GM12865 (cell line): ENCODE results near the gene TEX14.

Source experiments
- DNase-seq: peaks from one replicate; pipeline ENCODE4 v3.0.0; 2010; ENCODE audit warnings: low read depth
- H3K4me3 ChIP-seq: 2 replicates; pipeline ENCODE4 v1.5.1; 2011; ENCODE audit warnings: mild to moderate bottlenecking, low read depth, low read length, control low read depth
- TF ChIP-seq, protein P1 (sequence below): IDR thresholded peaks from 2 replicates; pipeline ENCODE4 v1.5.1; 2011; ENCODE audit warnings: low read length, control low read depth, low read depth, inconsistent platforms; ENCODE audit not compliant: insufficient read depth; ENCODE audit errors: missing control alignments

Gene TEX14

DNA sequence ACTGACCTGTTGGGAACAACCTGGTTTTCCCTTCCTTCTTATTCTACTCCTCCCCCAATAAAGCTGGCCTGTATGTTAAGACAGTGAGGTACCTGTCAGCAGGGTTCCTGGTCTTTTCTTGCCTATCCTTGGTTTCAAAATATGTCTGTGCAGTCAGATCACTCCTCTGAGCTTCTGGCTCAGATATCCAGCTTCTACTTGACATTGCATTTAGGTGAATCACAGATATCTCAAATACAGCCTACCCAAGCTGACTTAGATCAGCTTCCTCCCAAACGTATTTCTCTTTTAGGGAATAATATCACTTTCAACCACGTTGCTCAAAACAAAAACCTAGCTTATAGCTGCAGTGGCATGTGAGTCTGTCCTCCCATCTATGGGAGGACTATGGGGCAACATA is 48.7 kb downstream of the TEX14 start:
- TF ChIP-seq, protein P1, sequence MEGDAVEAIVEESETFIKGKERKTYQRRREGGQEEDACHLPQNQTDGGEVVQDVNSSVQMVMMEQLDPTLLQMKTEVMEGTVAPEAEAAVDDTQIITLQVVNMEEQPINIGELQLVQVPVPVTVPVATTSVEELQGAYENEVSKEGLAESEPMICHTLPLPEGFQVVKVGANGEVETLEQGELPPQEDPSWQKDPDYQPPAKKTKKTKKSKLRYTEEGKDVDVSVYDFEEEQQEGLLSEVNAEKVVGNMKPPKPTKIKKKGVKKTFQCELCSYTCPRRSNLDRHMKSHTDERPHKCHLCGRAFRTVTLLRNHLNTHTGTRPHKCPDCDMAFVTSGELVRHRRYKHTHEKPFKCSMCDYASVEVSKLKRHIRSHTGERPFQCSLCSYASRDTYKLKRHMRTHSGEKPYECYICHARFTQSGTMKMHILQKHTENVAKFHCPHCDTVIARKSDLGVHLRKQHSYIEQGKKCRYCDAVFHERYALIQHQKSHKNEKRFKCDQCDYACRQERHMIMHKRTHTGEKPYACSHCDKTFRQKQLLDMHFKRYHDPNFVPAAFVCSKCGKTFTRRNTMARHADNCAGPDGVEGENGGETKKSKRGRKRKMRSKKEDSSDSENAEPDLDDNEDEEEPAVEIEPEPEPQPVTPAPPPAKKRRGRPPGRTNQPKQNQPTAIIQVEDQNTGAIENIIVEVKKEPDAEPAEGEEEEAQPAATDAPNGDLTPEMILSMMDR, result no peak
- DNase-seq, result no peak
- no peak overlapping the region for H3K4me3 ChIP-seq

DNA sequence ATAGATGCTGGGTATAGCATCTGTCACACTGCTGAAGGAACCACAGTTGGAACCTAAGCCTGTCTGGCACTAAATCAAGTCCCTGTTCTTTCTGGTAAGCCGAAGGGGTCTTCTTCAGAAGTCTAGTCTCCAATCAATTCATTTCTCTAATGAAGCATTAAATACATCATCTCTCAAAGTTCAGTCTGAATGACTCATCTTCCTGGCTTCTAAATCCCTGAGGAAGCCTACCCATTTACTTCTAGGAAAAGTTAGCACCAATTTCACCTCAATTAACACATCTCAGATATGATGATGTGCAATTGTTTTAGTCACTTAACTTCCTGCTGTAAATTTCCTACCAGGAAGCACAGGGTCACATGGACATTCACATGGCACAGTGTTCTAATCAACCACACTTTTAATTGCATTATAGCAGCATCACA is 49.9 kb downstream of the TEX14 start:
- no peak for DNase-seq
- no peak overlapping the region for H3K4me3 ChIP-seq

DNA sequence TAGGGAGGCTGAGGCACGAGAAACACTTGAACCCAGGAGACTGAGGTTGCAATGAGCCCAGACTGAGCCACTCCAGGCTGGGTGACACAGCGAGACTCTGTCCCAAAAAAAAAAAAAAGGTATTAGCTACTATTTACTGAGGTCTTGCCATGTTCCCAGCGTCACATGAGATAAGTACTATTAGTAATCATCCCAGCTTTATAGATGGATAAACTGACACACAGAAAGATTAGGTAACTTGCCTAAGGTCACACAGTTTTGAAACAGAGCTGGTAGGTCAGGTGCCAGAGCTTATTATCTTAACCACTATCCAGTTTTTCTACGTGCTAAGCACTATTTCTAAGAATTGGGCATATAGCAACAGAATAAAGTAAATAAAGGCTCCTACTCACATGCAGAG is 51.6 kb downstream of the TEX14 start:
- TF ChIP-seq, protein P1, result no peak
- DNase-seq, result no peak
- no peak overlapping the region for H3K4me3 ChIP-seq

More for the DNA sequence above, 49.9 kb downstream of the TEX14 start:
- TF ChIP-seq, protein P1, result no peak

DNA sequence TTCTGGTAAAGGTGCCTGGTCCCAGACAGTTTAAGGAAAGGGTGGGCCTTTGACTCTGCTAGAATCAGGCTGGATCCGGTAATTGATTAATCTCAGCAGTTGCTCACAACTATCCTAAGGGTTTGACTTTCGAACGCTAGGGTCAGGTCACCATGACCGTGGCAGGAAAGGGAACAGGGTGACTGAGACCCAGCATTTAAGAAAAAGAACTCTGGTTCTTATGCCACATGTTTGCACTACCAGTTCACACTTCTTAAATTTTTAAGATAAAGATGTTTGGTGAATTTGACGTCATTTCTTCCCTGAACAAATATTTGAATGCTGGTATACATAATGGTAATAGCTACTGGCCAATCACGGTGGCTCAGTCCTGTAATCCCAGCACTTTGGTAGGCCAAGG is 52.2 kb downstream of the TEX14 start:
- TF ChIP-seq, protein P1, result no peak
- DNase-seq, result no peak
- no peak overlapping the region for H3K4me3 ChIP-seq

DNA sequence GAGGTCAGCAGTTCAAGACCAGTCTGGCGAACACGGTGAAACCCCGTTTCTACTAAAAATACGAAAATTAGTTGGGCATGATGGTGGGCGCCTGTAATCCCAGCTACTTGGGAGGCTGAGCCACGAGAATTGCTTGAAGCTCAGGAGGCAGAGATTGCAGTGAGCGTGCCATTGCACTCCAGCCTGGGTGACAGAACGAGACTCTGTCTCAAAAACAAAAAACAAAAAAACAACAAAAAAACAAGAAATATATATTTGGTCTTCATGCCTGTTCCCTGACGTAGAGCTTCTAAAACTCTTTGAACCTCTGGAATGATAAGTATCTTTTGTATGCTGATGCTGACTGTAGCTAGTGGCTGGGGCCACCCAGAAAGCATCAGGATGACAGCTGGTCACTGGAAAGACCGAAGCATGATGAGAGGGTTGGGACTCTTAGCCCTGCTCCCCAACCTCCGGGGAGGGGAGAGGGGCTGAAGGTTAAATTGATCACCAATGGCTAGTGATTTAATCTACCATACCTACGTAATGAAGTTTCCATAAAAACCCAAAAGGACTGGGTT is 54.8 kb downstream of the TEX14 start:
- TF ChIP-seq, protein P1, result no peak
- no peak overlapping the region for H3K4me3 ChIP-seq
- DNase-seq, result no peak

DNA sequence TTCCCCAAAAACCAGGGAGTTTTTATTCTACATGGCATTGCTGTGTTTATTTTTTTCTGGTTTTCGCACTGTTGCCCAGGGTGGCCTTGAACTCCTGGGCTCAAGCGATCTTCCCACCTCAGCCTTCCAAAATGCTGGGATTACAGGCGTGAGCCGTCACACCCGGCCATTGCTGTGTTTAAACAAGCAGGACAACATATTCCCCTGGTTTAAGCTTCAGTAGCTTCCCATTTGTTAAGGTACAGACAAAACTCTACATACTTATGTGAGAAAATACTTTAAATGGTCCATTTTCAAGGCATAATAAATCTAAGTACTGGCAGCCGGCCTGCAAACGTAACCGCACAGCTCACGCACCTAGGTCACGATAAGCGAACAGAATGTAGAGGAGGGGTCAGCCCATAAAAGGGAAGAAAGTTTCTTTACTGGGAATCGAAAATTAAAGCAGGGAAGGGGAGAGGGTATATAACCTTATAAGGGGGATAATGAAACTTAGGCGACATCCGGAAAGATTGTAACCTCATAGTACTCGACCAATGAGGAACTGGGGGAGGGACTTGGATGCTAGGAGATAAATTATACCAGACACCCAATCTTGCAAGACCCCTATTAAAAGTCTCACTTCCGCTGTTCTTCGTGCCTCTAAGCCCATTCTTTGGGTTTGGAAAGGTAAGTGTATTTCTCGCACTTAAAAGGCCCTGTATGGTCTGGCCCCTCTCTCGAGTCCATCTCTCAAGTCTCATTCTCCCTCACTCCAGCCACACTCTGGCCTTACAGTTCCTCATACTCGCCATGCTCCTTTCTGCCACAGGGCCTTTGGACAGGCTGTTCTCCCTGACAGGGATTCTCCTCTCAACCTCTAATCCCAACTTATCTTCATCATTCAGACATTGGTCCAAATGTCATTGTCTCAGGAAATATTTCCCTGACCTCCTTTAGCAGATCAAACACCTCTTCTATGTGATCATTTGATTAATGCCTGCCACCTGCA is 59.2 kb downstream of the TEX14 start:
- TF ChIP-seq, protein P1, result no peak
- no peak for DNase-seq
- peak overlapping the region; percentile 57 for H3K4me3 ChIP-seq
